Measurements from ENCODE around the gene KCTD7.
A peak's percentile ranks its signal among the peaks of the same experiment; 100 is the strongest.
"Not testable (repeated sequence)": the region's sequence is repeated elsewhere in the genome, so short reads cannot be mapped to it uniquely, and the experiment has no call there.

Gene KCTD7

GRCh38 chr7:66673124-66673640 is 44.5 kb downstream of the KCTD7 start:
- not testable (repeated sequence) for H3K4me2 ChIP-seq (ENCODE audit: low read length); H2BK120ac ChIP-seq (ENCODE audit: low read depth, low read length); H2BK15ac ChIP-seq (replicated peaks; ENCODE audit: low read depth); H3K4me3 ChIP-seq (ENCODE audit: low read length); H3K27ac ChIP-seq (ENCODE audit: low read depth, low read length); H3K27me3 ChIP-seq (ENCODE audit: insufficient read depth, low read length, poor library complexity); H3K4me1 ChIP-seq (ENCODE audit: control insufficient read depth, low read depth, low read length); H3K79me1 ChIP-seq (ENCODE audit: low read length); H3K56ac ChIP-seq (ENCODE audit: low read length); H3K36me3 ChIP-seq (ENCODE audit: control insufficient read depth, insufficient read depth, low read length); H3K23ac ChIP-seq (ENCODE audit: low read length); H3K18ac ChIP-seq (ENCODE audit: low read length); H2BK5ac ChIP-seq (ENCODE audit: low read length); H4K5ac ChIP-seq (ENCODE audit: low read length); H3K79me2 ChIP-seq (ENCODE audit: control insufficient read depth, insufficient read depth, low read length); H3K9ac ChIP-seq (ENCODE audit: low read length); H4K8ac ChIP-seq (ENCODE audit: low read depth, low read length); DNase-seq; H3K4ac ChIP-seq (ENCODE audit: low read depth, low read length); H2AK5ac ChIP-seq (ENCODE audit: low read length)
- WGBS (ENCODE audit: extremely low coverage, insufficient coverage, low lambda C conversion rate), result no CpG with 5 or more reads among the region's 7 CpGs

GRCh38 chr7:66679633-66680244 is 51.1 kb downstream of the KCTD7 start:
- Histone ChIP-seq H3K4me1 (ENCODE audit: control insufficient read depth, low read depth, low read length) (no peaks in the 10 kb centered on the region), H4K8ac (ENCODE audit: low read depth, low read length) (no peak overlapping the region), H3K9ac (ENCODE audit: low read length) (no peak overlapping the region), H3K27me3 (ENCODE audit: insufficient read depth, low read length, poor library complexity) (no peaks in the 10 kb centered on the region), H3K79me2 (ENCODE audit: control insufficient read depth, insufficient read depth, low read length) (no peaks in the 10 kb centered on the region), H3K4me2 (ENCODE audit: low read length) (no peak overlapping the region), H2BK15ac (replicated peaks; ENCODE audit: low read depth) (no peak overlapping the region), H3K79me1 (ENCODE audit: low read length) (peaks cover 1% of the 10 kb centered on the region), H3K4me3 (ENCODE audit: low read length) (no peak overlapping the region), H3K56ac (ENCODE audit: low read length) (no peak overlapping the region), H3K27ac (ENCODE audit: low read depth, low read length) (no peak overlapping the region), H3K36me3 (ENCODE audit: control insufficient read depth, insufficient read depth, low read length) (no peaks in the 10 kb centered on the region), H4K5ac (ENCODE audit: low read length) (no peak overlapping the region), H2BK5ac (ENCODE audit: low read length) (no peak overlapping the region), H3K18ac (ENCODE audit: low read length) (no peak overlapping the region), H2BK120ac (ENCODE audit: low read depth, low read length) (no peak overlapping the region), H2AK5ac (ENCODE audit: low read length) (no peak overlapping the region), H3K4ac (ENCODE audit: low read depth, low read length) (no peak overlapping the region), H3K23ac (ENCODE audit: low read length) (no peak overlapping the region)
- no CpG with 5 or more reads among the region's 3 CpGs for WGBS (ENCODE audit: extremely low coverage, insufficient coverage, low lambda C conversion rate)
- DNase-seq, result no peak

DNA sequence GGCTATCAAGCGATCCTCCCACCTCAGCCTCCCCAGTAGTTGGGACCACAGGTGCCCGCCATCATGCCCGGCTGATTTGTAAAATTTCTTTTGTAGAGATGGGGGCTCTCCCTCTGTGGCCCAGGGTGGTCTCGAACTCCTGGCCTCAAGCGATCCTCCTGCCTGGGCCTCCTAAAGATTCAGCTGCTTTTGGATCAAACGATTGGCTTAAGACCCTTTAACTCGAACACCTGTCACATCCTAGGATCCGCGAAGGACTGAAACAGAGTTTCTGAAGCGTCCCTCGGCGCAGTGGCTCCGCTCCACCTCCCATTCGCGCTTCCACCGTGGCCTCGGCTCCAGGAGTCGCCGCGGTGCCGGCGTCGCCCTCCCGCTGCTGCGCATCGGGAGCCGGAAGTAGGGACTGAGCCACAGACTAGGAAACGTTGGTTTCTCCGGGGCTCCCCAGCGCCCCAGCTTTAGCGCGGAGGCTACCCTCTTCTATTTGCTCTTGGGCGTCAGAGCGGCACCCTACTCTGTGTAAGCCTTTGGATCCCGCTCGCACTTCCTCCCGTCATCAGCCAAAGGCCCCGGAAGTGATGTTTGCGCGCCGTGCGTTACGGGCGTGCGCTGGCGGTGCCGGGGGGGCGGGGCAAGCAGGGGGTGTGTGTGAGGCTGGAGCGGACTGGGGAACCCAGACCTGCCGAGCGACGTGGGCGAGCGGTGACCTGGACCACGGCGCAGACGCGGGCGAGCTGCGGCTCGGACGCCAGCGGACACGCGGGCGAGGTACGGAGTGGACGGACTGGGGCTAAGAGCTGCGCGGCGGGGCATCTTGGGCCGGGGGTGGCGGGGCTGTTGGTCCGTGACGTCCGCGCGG is 53.0 kb downstream of the KCTD7 start:
- Histone ChIP-seq H3K9ac (ENCODE audit: low read length) (peak overlapping the region; percentile 85), H3K4me3 (ENCODE audit: low read length) (peak overlapping the region; percentile 80), H4K8ac (ENCODE audit: low read depth, low read length) (no peak overlapping the region), H2BK5ac (ENCODE audit: low read length) (no peak overlapping the region), H3K18ac (ENCODE audit: low read length) (no peak overlapping the region), H2BK15ac (replicated peaks; ENCODE audit: low read depth) (no peak overlapping the region), H3K4ac (ENCODE audit: low read depth, low read length) (no peak overlapping the region), H3K79me1 (ENCODE audit: low read length) (peaks cover 1% of the 10 kb centered on the region), H3K79me2 (ENCODE audit: control insufficient read depth, insufficient read depth, low read length) (no peaks in the 10 kb centered on the region), H4K5ac (ENCODE audit: low read length) (no peak overlapping the region), H3K56ac (ENCODE audit: low read length) (peak overlapping the region; percentile 93), H2AK5ac (ENCODE audit: low read length) (no peak overlapping the region), H3K27me3 (ENCODE audit: insufficient read depth, low read length, poor library complexity) (no peaks in the 10 kb centered on the region), H3K4me2 (ENCODE audit: low read length) (peak overlapping the region; percentile 66), H2BK120ac (ENCODE audit: low read depth, low read length) (no peak overlapping the region), H3K23ac (ENCODE audit: low read length) (no peak overlapping the region), H3K4me1 (ENCODE audit: control insufficient read depth, low read depth, low read length) (no peaks in the 10 kb centered on the region), H3K27ac (ENCODE audit: low read depth, low read length) (peak overlapping the region; percentile 7), H3K36me3 (ENCODE audit: control insufficient read depth, insufficient read depth, low read length) (no peaks in the 10 kb centered on the region)
- no CpG with 5 or more reads among the region's 78 CpGs for WGBS (ENCODE audit: extremely low coverage, insufficient coverage, low lambda C conversion rate)
- DNase-seq, result peak; percentile 96

GRCh38 chr7:66682350-66683093 is 53.8 kb downstream of the KCTD7 start:
- Histone ChIP-seq H4K8ac (ENCODE audit: low read depth, low read length) (no peak overlapping the region), H3K79me1 (ENCODE audit: low read length) (peaks cover 1% of the 10 kb centered on the region), H2BK120ac (ENCODE audit: low read depth, low read length) (no peak overlapping the region), H2BK15ac (replicated peaks; ENCODE audit: low read depth) (no peak overlapping the region), H2AK5ac (ENCODE audit: low read length) (no peak overlapping the region), H2BK5ac (ENCODE audit: low read length) (no peak overlapping the region), H3K79me2 (ENCODE audit: control insufficient read depth, insufficient read depth, low read length) (no peaks in the 10 kb centered on the region), H3K9ac (ENCODE audit: low read length) (peak overlapping the region; percentile 82), H3K18ac (ENCODE audit: low read length) (no peak overlapping the region), H3K4me2 (ENCODE audit: low read length) (peak overlapping the region; percentile 66), H3K23ac (ENCODE audit: low read length) (no peak overlapping the region), H3K36me3 (ENCODE audit: control insufficient read depth, insufficient read depth, low read length) (no peaks in the 10 kb centered on the region), H4K5ac (ENCODE audit: low read length) (no peak overlapping the region), H3K56ac (ENCODE audit: low read length) (peak overlapping the region; percentile 93), H3K4ac (ENCODE audit: low read depth, low read length) (no peak overlapping the region), H3K27ac (ENCODE audit: low read depth, low read length) (no peak overlapping the region), H3K4me3 (ENCODE audit: low read length) (peak overlapping the region; percentile 80), H3K27me3 (ENCODE audit: insufficient read depth, low read length, poor library complexity) (no peaks in the 10 kb centered on the region), H3K4me1 (ENCODE audit: control insufficient read depth, low read depth, low read length) (no peaks in the 10 kb centered on the region)
- DNase-seq, result peak; percentile 52
- no CpG with 5 or more reads among the region's 66 CpGs for WGBS (ENCODE audit: extremely low coverage, insufficient coverage, low lambda C conversion rate)

DNA sequence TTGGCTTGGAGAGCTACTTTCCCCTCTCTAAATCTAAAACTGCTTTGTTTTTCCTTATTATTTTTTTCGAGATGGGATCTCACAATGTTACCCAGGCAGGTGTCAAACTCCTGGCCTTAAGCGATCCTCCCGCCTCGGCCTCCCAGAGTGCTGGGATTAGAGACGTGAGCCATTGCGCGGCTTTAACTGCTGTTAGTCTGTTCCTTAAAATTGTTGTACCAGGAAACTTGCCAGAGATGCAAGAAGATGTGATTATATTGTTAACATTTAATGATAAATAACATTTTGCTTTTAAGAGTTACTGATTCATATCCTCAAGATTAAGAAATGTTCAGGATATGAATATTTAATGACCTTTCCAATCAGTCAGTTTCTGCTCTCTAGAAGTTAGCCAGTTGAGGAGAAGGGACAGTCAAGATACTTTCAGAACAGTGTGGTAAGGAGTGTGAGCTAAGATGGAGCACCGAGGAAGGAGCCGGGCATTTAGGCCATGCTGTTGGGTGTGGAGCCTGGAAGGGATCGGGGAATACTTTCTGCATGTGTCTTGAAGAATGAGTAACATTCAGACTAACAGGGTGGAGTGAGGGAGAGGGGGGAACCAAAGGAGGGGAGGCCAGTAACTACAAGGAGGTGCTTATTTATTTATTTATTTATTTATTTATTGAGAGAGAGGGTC is 54.6 kb downstream of the KCTD7 start:
- not testable (repeated sequence) for H3K4me2 ChIP-seq (ENCODE audit: low read length); H3K9ac ChIP-seq (ENCODE audit: low read length); H3K36me3 ChIP-seq (ENCODE audit: control insufficient read depth, insufficient read depth, low read length); H3K79me2 ChIP-seq (ENCODE audit: control insufficient read depth, insufficient read depth, low read length); DNase-seq; H2BK15ac ChIP-seq (replicated peaks; ENCODE audit: low read depth); H3K4me1 ChIP-seq (ENCODE audit: control insufficient read depth, low read depth, low read length); H4K5ac ChIP-seq (ENCODE audit: low read length); H2BK120ac ChIP-seq (ENCODE audit: low read depth, low read length); H3K23ac ChIP-seq (ENCODE audit: low read length); H3K4me3 ChIP-seq (ENCODE audit: low read length); H2BK5ac ChIP-seq (ENCODE audit: low read length); H4K8ac ChIP-seq (ENCODE audit: low read depth, low read length); H3K27me3 ChIP-seq (ENCODE audit: insufficient read depth, low read length, poor library complexity); H3K4ac ChIP-seq (ENCODE audit: low read depth, low read length); H3K79me1 ChIP-seq (ENCODE audit: low read length); H2AK5ac ChIP-seq (ENCODE audit: low read length); H3K18ac ChIP-seq (ENCODE audit: low read length); H3K27ac ChIP-seq (ENCODE audit: low read depth, low read length)
- peak overlapping the region; percentile 93 for H3K56ac ChIP-seq (ENCODE audit: low read length)
- WGBS (ENCODE audit: extremely low coverage, insufficient coverage, low lambda C conversion rate), result no CpG with 5 or more reads among the region's 10 CpGs
